AG04449 (cell line): ENCODE measurements around the gene ENC1.

ENCODE experiments used
- CTCF ChIA-PET: fragments of 350-600 bp; formaldehyde crosslinking; extraction: SDS; loops from one replicate; lab custom pipeline; 2021; ENCODE audit warnings: antibody characterized with exemption; lab: Yijun Ruan, JAX
- POLR2A ChIA-PET: fragments of 400-600, 350-600 bp; formaldehyde crosslinking; extraction: SDS; loops from one replicate; lab custom pipeline; 2020; ENCODE audit warnings: antibody characterized with exemption, inconsistent platforms; lab: Yijun Ruan, JAX
- DNase-seq: peaks from one replicate; pipeline ENCODE4 v3.0.0-alpha.2; 2010; ENCODE audit warnings: low read depth, low spot score
- H3K4me3 ChIP-seq: 2 replicates; pipeline ENCODE4 v1.5.1; 2011; ENCODE audit warnings: low read depth, mild to moderate bottlenecking, control low read depth, low read length
- TF ChIP-seq, protein P1 (sequence below): IDR thresholded peaks from one replicate; pipeline ENCODE4 v1.5.1; 2011; ENCODE audit warnings: mild to moderate bottlenecking, moderate library complexity, low read length, control low read depth, inconsistent platforms; ENCODE audit not compliant: insufficient read depth; ENCODE audit errors: missing control alignments

ENC1 gene

DNA sequence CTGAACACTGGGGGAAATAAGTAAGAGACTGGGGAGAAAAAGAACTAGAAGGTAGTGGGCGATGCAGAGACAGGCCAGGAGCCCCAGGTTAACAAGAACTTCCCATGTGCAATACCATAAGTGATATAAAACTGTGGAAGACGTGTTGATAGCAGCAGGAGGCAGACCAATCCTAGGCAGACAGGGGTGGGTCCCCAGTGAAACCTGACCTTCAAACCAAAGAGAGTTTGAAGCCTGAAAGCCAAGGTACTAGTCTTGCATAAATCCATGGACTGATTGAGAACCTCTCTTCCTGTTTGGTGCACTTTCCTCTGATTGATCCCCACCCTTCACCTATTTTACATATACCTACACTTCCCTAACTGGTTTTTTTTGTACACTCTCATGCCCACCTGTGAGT, 29.3 kb upstream of the ENC1 start:
- no peak overlapping the region for H3K4me3 ChIP-seq
- CTCF ChIA-PET, result no interaction called here
- POLR2A ChIA-PET, result no interaction called here
- no peak for DNase-seq
- TF ChIP-seq, protein P1, sequence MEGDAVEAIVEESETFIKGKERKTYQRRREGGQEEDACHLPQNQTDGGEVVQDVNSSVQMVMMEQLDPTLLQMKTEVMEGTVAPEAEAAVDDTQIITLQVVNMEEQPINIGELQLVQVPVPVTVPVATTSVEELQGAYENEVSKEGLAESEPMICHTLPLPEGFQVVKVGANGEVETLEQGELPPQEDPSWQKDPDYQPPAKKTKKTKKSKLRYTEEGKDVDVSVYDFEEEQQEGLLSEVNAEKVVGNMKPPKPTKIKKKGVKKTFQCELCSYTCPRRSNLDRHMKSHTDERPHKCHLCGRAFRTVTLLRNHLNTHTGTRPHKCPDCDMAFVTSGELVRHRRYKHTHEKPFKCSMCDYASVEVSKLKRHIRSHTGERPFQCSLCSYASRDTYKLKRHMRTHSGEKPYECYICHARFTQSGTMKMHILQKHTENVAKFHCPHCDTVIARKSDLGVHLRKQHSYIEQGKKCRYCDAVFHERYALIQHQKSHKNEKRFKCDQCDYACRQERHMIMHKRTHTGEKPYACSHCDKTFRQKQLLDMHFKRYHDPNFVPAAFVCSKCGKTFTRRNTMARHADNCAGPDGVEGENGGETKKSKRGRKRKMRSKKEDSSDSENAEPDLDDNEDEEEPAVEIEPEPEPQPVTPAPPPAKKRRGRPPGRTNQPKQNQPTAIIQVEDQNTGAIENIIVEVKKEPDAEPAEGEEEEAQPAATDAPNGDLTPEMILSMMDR, result no peak

DNA sequence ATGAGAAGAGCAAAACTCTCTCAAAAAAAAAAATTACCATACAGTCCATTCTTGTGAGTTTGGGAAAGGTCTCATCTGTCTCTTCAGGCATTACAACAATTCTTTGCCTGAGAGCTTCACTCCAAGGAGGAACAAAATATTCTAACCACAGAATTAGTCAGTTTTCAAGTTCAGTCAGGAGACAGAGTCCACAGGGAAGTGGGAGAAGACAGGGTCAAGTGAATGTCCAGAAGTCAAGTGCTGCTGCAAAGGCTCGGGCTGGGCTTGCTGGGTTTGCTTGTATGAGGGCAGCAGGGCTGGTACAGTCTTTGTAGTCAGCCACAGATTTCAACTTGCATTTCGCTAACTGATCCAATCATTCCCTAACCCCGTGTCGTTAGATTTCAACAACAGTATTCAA, 26.9 kb upstream of the ENC1 start:
- CTCF ChIA-PET, result interaction anchor here (1.2 kb wide), 2 partner anchors 13 to 252 kb away, joined by 3 to 6 read pairs; no protein-coding TSS in a partner anchor
- DNase-seq, result no peak
- TF ChIP-seq, protein P1, result no peak
- H3K4me3 ChIP-seq, result no peak overlapping the region
- POLR2A ChIA-PET, result no interaction called here

DNA sequence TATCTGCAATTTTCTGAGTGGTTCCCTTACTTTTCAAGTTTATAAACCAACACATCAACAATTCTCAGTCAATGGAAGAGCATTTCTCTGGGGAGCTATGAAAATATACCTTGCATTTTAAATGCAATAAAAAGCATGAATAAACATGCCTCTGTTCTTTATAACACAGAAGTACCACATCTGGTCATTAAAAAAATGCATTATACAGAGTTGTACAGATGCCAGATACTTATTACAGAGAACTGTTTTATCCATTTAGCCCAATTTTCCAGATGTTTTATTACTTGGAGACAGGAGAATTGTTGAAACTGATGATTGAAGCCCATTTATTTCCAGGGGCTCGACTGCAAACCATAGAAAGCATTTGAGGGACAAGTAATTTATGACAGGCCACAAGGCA, 25.3 kb upstream of the ENC1 start:
- TF ChIP-seq, protein P1, result no peak
- ChIA-PET CTCF (interaction anchor here (0.6 to 1.9 kb wide), 4 partner anchors 7 to 814 kb away, joined by 3 to 6 read pairs (median 4); no protein-coding TSS in a partner anchor), POLR2A (no interaction called here)
- DNase-seq, result no peak
- no peak overlapping the region for H3K4me3 ChIP-seq

DNA sequence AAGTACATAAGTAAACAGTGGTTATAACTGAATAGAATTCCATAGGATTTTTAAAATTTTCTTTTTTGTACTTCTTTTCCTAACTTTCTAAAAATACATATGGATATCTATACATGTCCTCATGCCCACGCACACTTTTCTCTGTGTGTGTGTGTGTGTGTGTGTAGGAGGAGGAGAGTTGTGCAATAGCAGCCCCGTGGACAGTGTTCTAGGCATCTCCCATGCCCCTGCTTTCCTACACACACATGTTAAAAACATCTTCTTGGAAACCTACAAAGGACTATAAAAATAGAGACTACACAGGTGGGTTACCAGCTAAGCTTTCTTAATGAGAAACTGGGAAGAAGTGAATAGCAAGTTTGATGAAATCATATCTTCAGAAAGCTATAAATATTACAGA, 24.7 kb upstream of the ENC1 start:
- TF ChIP-seq, protein P1, result no peak
- DNase-seq, result no peak
- no peak overlapping the region for H3K4me3 ChIP-seq
- ChIA-PET POLR2A (no interaction called here), CTCF (interaction anchor here (0.6 to 1.9 kb wide), 6 partner anchors 8 to 815 kb away, joined by 3 to 6 read pairs (median 4); no protein-coding TSS in a partner anchor)

DNA sequence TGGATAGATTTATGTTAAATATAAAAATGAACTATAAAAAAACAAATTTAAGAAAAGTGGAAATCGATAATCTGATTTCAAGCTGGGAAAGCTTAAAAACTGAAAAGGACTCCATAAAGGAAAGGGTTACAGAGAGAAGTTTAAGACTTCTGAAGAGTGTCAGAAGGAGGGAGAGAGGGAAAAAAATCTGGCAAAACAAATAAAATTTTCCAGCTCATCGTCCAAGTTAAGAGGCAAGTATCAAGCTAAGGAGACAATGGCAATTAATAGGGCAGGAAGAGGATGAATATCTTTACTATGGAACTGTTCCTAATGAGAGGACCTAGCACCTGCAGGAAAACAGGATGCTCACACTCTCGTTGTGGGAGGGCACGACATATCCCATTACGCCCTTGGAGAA, 24.0 kb upstream of the ENC1 start:
- DNase-seq, result no peak
- ChIA-PET POLR2A (no interaction called here), CTCF (interaction anchor here (0.6 to 1.8 kb wide), 3 partner anchors 9 to 119 kb away, joined by 3 to 6 read pairs (median 6); no protein-coding TSS in a partner anchor)
- TF ChIP-seq, protein P1, result no peak
- no peak overlapping the region for H3K4me3 ChIP-seq

DNA sequence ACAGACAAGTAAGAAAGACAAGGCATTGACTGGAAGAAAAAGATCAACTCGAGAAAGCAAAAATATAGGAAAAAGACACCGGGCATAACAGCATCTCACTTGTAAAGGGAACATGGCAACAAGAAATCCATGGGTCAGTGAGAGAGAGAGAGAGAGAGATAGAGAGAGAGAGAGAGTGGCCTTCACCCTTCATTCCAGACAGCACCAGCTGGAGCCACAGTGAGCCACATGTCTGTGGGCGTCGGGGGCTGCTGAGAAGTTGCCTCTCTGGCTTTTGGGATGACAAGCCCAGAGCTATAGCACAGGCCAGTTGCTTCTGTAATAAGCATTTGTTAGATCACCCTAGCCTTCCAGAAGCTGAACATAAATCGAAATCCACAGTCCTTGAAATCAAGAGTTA, 20.3 kb upstream of the ENC1 start:
- TF ChIP-seq, protein P1, result no peak
- DNase-seq, result no peak
- ChIA-PET CTCF (interaction anchor here (0.6 to 6.5 kb wide), 4 partner anchors 12 to 331 kb away, joined by 3 to 40 read pairs (median 20); no protein-coding TSS in a partner anchor), POLR2A (no interaction called here)
- H3K4me3 ChIP-seq, result no peak overlapping the region
